DND-41 (cell line): ENCODE measurements around the gene ITPR2.

Experiments
- CTCF ChIP-seq: IDR thresholded peaks from 2 replicates; pipeline ENCODE4 v1.5.1; 2012; ENCODE audit warnings: borderline replicate concordance, low read length, moderate library complexity, mild to moderate bottlenecking; ENCODE audit not compliant: poor library complexity, severe bottlenecking; ENCODE audit errors: extremely low read depth
- EZH2 ChIP-seq: IDR thresholded peaks from 3 replicates; pipeline ENCODE4 v1.6.1; 2012; ENCODE audit warnings: borderline replicate concordance, low read depth, mild to moderate bottlenecking, moderate library complexity, low read length, inconsistent platforms; ENCODE audit not compliant: severe bottlenecking

GRCh38 chr12:26845057-26845666 is 12.2 kb upstream of the ITPR2 start:
- TF ChIP-seq CTCF (peak; percentile 38), EZH2 (no peak)
